ENCODE results near the gene PPFIA4.

The PPFIA4 gene

DNA sequence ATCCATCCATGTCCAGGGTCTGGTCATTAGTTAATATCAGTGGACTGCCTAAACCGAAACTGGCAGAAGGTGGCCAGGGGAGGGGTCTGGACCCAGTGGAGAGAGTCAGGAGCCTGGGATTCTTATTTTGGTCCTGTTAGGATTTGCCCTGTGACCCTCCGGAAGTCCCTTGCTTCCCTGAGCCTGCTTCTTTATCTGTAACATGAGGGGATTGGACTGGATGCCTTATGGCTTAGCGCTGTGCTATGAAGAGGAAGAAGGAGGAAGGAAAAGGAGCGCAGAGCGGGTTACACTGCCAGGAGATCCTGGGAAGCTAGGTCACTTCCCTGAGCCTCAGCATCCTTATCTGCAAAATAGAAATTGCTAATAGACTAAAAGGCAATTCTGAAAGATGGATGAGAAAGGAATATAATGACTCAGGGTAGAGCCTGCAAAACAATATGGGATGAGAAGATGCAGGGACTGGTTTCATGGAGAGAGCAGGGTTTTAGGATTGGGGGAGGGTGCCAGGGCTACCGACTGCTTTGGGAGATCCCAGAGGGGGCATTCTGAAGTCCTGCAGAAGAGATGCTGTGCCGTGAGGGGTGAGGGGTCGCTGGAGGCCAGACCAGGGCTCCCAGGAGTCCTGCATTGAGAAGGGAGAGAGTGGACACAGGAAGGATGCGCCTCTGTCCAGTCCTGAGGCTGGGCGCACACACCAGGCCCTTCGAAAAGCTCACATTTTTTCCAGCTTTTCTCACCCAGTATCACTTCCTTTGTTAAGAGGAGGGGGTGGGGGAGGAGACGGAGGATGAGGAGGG lies 100.8 kb downstream of the PPFIA4 start:
- DNase-seq (ENCODE audit: low spot score) = no peak

DNA sequence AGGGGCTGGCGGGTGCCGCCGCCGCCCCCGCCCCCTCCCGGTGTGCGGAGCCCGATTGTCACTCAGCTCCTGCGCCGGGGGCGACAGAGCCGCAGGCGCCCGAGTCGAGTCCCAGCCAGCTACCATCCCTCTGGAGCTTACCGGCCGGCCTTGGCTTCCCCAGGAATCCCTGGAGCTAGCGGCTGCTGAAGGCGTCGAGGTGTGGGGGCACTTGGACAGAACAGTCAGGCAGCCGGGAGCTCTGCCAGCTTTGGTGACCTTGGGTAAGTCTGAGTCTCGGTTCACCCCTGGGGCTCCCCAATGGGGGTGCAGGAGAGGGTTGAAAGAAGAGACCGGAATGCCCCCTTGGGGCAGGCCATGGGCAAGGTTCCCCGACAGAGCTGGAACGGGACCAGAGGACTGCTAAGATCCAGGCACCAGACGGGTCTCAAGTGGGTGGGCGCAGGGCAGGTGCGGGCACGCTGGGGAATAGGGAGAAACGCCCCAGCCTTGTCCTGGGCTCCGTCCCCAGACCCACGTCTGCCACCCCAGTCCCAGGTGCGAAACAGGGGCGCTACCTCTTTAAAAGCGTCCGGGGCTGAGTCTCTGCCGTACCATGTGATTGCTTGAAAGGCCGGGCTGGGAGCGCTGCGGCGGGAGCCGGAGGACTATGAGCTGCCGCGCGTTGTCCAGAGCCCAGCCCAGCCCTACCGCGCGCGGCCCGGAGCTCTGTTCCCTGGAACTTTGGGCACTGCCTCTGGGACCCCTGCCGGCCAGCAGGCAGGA lies 101.6 kb downstream of the PPFIA4 start, which contains the start of gene ADORA1:
TSS of gene ADORA1 (plus strand) at position 61 of the 765 bp plus-strand sequence. CDS start 1,116 bp downstream, outside the sequence.
- DNase-seq (ENCODE audit: low spot score) = peak; percentile 61

DNA sequence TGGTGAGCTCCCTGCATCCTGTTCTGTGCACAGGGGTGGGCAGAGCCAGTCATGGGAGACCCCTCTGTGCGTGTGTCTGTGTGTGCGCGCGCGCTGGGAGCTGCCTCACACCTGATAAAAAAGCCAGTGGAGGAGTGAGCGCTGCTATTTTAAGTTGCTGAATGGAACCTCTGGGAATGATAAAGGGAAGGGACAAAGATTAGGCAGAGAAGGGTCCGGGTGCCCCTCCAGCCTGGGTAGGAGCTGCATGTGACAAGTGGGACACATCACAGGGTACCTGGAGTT lies 102.1 kb downstream of the PPFIA4 start:
- no peak for DNase-seq (ENCODE audit: low spot score)

Measured in SW480 (cell line).